Stimulated activated CD8-positive, alpha-beta memory T cell treated with anti-CD3 and anti-CD28 coated beads, Interleukin-2, amount 100 ng/mL, for 48 hours (primary cell): ENCODE measurements around the gene CACNA2D3.
"Not testable (repeated sequence)": the region's sequence is repeated elsewhere in the genome, so short reads cannot be mapped to it uniquely, and the experiment has no call there.

Experiments used
- DNase-seq, 2 donors: peaks; one replicate each; pipeline ENCODE4 v3.0.0-alpha.2; 2020; ENCODE audit warnings: low read depth in 2 of 2

The CACNA2D3 gene

GRCh38 chr3:54964081-54964480, 841.7 kb downstream of the CACNA2D3 start:
- no peak for DNase-seq

- DNase-seq, result no peak
Observed at GRCh38 chr3:54965746-54966145, 843.4 kb downstream of the CACNA2D3 start.

- DNase-seq, result no peak
Observed at GRCh38 chr3:54966979-54967378, 844.6 kb downstream of the CACNA2D3 start.

- DNase-seq, result no peak
Observed at GRCh38 chr3:54967731-54968161, 845.4 kb downstream of the CACNA2D3 start.

GRCh38 chr3:54968546-54969172, 846.3 kb downstream of the CACNA2D3 start:
- DNase-seq, result no peak

GRCh38 chr3:54969652-54970051, 847.3 kb downstream of the CACNA2D3 start:
- DNase-seq, result no peak

GRCh38 chr3:54970895-54971294, 848.5 kb downstream of the CACNA2D3 start:
- no peak for DNase-seq

- no peak for DNase-seq
Observed at GRCh38 chr3:54977439-54977838, 855.1 kb downstream of the CACNA2D3 start.

GRCh38 chr3:54977946-54978345, 855.6 kb downstream of the CACNA2D3 start:
- DNase-seq, result not testable (repeated sequence)

GRCh38 chr3:54982807-54983206, 860.5 kb downstream of the CACNA2D3 start:
- no peak for DNase-seq

GRCh38 chr3:54983266-54984099, 861.1 kb downstream of the CACNA2D3 start:
- no peak for DNase-seq

GRCh38 chr3:54985856-54986255, 863.5 kb downstream of the CACNA2D3 start:
- DNase-seq, result no peak

- DNase-seq, result no peak
Observed at GRCh38 chr3:54986294-54986693, 863.9 kb downstream of the CACNA2D3 start.

- DNase-seq, result no peak
Observed at GRCh38 chr3:54987719-54988118, 865.4 kb downstream of the CACNA2D3 start.

GRCh38 chr3:54988302-54988837, 866.0 kb downstream of the CACNA2D3 start:
- no peak for DNase-seq

- DNase-seq, result no peak
Observed at GRCh38 chr3:54988838-54989630, 866.7 kb downstream of the CACNA2D3 start.

- no peak for DNase-seq
Observed at GRCh38 chr3:54994111-54994513, 871.8 kb downstream of the CACNA2D3 start.

- DNase-seq, result no peak
Observed at GRCh38 chr3:54999159-54999558, 876.8 kb downstream of the CACNA2D3 start.

- DNase-seq, result no peak
Observed at GRCh38 chr3:54999811-55000210, 877.5 kb downstream of the CACNA2D3 start.

- DNase-seq, result no peak
Observed at GRCh38 chr3:55000546-55000945, 878.2 kb downstream of the CACNA2D3 start.

GRCh38 chr3:55000953-55001352, 878.6 kb downstream of the CACNA2D3 start:
- DNase-seq, result no peak

- DNase-seq, result no peak
Observed at GRCh38 chr3:55002416-55002930, 880.1 kb downstream of the CACNA2D3 start.
